CD8-positive, alpha-beta memory T cell (primary cell): ENCODE data around the gene RFC4. TPM values are rescaled to one million over a fixed set of nuclear protein-coding genes. Genes with fewer than 3 reads are reported as not detected.
"Not testable (repeated sequence)": the region's sequence is repeated elsewhere in the genome, so short reads cannot be mapped to it uniquely, and the experiment has no call there.

ENCODE experiments used
- CTCF ChIA-PET: fragments of 350-600 bp; sonication (Branson Sonifier 250); formaldehyde crosslinking; loops from one replicate; lab custom pipeline; 2021; ENCODE audit warnings: antibody characterized with exemption; lab: Charles Lee
- POLR2A ChIA-PET: fragments of 350-600 bp; sonication (Branson Sonifier 250); formaldehyde crosslinking; loops from one replicate; lab custom pipeline; 2021; ENCODE audit warnings: antibody characterized with exemption; lab: Charles Lee
- DNase-seq, 5 donors: peaks; one replicate each; pipeline versions ENCODE4 v3.0.0 to v3.0.0-alpha.2; 2020 to 2022; ENCODE audit warnings: mixed read lengths in 1 of 5
- H3K27ac ChIP-seq: one replicate; pipeline ENCODE4 v1.7.0; 2013; ENCODE audit warnings: low read depth, mild to moderate bottlenecking, low read length, moderate library complexity
- H3K27me3 ChIP-seq: 2 replicates; pipeline ENCODE4 v1.7.0; 2013; ENCODE audit warnings: low read length, mild to moderate bottlenecking; ENCODE audit not compliant: insufficient read depth, poor library complexity, severe bottlenecking
- H3K36me3 ChIP-seq: 2 replicates; pipeline ENCODE4 v1.7.0; 2013; ENCODE audit warnings: mild to moderate bottlenecking, low read length, moderate library complexity; ENCODE audit not compliant: insufficient read depth
- H3K4me1 ChIP-seq: 2 replicates; pipeline ENCODE4 v1.7.0; 2013; ENCODE audit warnings: mild to moderate bottlenecking, low read length, moderate library complexity; ENCODE audit not compliant: insufficient read depth
- H3K4me3 ChIP-seq: 2 replicates; pipeline ENCODE4 v1.7.0; 2013; ENCODE audit warnings: mild to moderate bottlenecking, low read length
- H3K9me3 ChIP-seq: 2 replicates; pipeline ENCODE4 v1.7.0; 2013; ENCODE audit warnings: mild to moderate bottlenecking, low read length
- H3K27ac Mint-ChIP-seq, 8 donors: one replicate each; pipeline ENCODE4 v1.8.0; 2020 to 2021; ENCODE audit warnings: mixed read lengths in 8 of 8, mild to moderate bottlenecking in 6 of 8, inconsistent platforms in 3 of 8, moderate library complexity in 3 of 8
- H3K27me3 Mint-ChIP-seq, 2 donors: one replicate each; pipeline ENCODE4 v1.8.0; 2020 to 2021; ENCODE audit warnings: mixed read lengths in 2 of 2, mild to moderate bottlenecking in 1 of 2, moderate library complexity in 1 of 2
- H3K36me3 Mint-ChIP-seq, 3 donors: one replicate each; pipeline ENCODE4 v1.8.0; 2020 to 2021; ENCODE audit warnings: mixed read lengths in 3 of 3, inconsistent platforms in 1 of 3, mild to moderate bottlenecking in 1 of 3
- H3K4me1 Mint-ChIP-seq, 3 donors: one replicate each; pipeline ENCODE4 v1.8.0; 2020 to 2021; ENCODE audit warnings: mixed read lengths in 3 of 3, inconsistent platforms in 1 of 3, mild to moderate bottlenecking in 1 of 3
- H3K4me3 Mint-ChIP-seq, 7 donors: one replicate each; pipeline ENCODE4 v1.8.0; 2020 to 2021; ENCODE audit warnings: mixed read lengths in 7 of 7, mild to moderate bottlenecking in 6 of 7, moderate library complexity in 4 of 7, inconsistent platforms in 2 of 7
- H3K9me3 Mint-ChIP-seq, 5 donors: one replicate each; pipeline ENCODE4 v1.8.0; 2020 to 2022; ENCODE audit warnings: mixed read lengths in 5 of 5, mild to moderate bottlenecking in 3 of 5, moderate library complexity in 2 of 5, inconsistent platforms in 1 of 5
- polyA plus RNA-seq: library from polyadenylated mRNA; unstranded; fragments of 300-500 nt; fragmentation: Illumina TruSeq; gene quantifications from one replicate; pipeline ENCODE4 v1.2.3, GENCODE V29; 2021
- total RNA-seq, 2 experiments: library from RNA; stranded (reverse); gene quantifications; one replicate each; pipeline ENCODE4 v1.2.3, GENCODE V29; 2021

Gene RFC4
- total and polyA plus RNA-seq, 3 experiments from 2014 or later: 23.9 to 110 (median 106) TPM

- H3K27ac Mint-ChIP-seq, H3K4me3 ChIP-seq, DNase-seq, H3K27me3 Mint-ChIP-seq, H3K4me3 Mint-ChIP-seq, H3K36me3 ChIP-seq, H3K36me3 Mint-ChIP-seq, H3K9me3 Mint-ChIP-seq, H3K27ac ChIP-seq, H3K27me3 ChIP-seq, H3K4me1 ChIP-seq, POLR2A ChIA-PET, CTCF ChIA-PET, H3K9me3 ChIP-seq: not testable (repeated sequence)
- H3K4me1 Mint-ChIP-seq: peaks cover 10 to 11% (median 11%) of the 10 kb centered on the region in 3 donors
These were observed 5.0 kb upstream of the RFC4 start for GRCh38 chr3:186811313-186811712.

DNA sequence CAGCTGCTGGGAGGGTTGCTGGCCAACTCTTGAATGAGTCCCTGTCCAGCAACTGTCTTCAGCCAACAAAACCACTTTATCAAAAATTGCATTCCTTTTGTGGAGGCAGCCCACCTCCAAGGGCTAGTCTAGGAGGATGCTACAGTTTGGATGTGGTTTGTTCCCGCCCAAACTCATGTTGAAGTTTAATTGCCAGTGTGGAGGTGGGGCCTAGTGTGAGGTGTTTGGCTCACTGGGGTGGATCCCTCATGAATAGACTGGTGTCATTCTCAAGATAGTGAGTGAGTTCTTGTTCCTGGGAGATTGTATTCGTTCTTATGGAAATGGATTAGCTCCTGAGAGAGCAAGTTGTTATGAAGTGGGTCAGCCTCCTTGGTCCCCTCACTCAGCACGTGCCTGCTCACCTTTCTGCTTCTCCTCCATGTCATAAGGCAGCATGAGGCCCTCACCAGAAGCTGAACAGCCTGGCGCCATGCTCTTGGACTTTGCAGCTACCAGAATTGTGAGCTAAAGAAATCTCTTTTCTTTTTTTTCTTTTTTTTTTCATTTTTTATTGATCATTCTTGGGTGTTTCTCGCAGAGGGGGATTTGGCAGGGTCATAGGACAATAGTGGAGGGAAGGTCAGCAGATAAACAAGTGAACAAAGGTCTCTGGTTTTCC, 4.2 kb upstream of the RFC4 start:
- ChIA-PET POLR2A (no interaction called here), CTCF (interaction anchor here (0.8 to 1.0 kb wide), 2 partner anchors 11 to 196 kb away, joined by 3 read pairs; no protein-coding TSS in a partner anchor)
- Mint-ChIP-seq H3K4me1 (peaks cover 12 to 19% (median 17%) of the 10 kb centered on the region in 3 donors), H3K4me3 (no peak overlapping the region), H3K9me3 (no peaks in the 10 kb centered on the region), H3K27me3 (peaks cover 0 to 5% of the 10 kb centered on the region in 2 donors), H3K36me3 (peaks cover 0 to 6% (median 0%) of the 10 kb centered on the region in 3 donors), H3K27ac (no peak overlapping the region)
- no peaks in the 10 kb centered on the region for H3K27me3 ChIP-seq
- no peaks in the 10 kb centered on the region for H3K36me3 ChIP-seq
- peaks cover 14% of the 10 kb centered on the region for H3K4me1 ChIP-seq
- DNase-seq: no peak
- H3K27ac ChIP-seq: no peak overlapping the region
- H3K4me3 ChIP-seq: no peak overlapping the region
- H3K9me3 ChIP-seq: no peaks in the 10 kb centered on the region

DNA sequence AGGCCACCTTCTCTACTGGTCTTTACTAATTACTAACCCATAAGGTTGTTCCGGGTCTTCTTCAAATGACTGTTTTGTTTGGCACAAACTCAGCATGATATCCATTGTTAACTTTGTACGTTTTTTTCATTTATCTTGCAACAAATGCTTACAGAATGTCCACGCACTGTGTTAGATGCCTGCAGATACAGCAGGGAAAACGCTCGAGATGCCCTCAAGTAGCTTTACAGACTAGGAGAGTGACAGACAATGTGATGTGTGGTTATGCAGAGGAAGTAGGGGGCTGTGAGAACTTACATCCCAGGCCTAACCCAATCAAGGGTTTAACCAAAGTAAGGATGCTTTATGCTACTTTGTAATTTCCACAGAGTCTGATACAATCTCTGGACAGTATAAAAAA, 949 bp upstream of the RFC4 start:
- no peaks in the 10 kb centered on the region for H3K36me3 ChIP-seq
- Mint-ChIP-seq H3K4me3 (peak overlapping the region; percentile 93 to 98 (median 96)), H3K36me3 (peaks cover 3 to 18% (median 4%) of the 10 kb centered on the region in 3 donors), H3K27me3 (no peaks in the 10 kb centered on the region), H3K9me3 (no peaks in the 10 kb centered on the region), H3K4me1 (peaks cover 13 to 34% (median 32%) of the 10 kb centered on the region in 3 donors), H3K27ac (peak overlapping the region; percentile 93 to 97 (median 96))
- H3K4me1 ChIP-seq: peaks cover 25% of the 10 kb centered on the region
- peak overlapping the region; percentile 97 for H3K4me3 ChIP-seq
- no peaks in the 10 kb centered on the region for H3K9me3 ChIP-seq
- POLR2A ChIA-PET: interaction anchor here (0.5 to 4.9 kb wide), 3 partner anchors 18 to 239 kb away, joined by 3 to 48 read pairs (median 9); partner anchors contain the start of gene EIF4A2
- no peak for DNase-seq
- CTCF ChIA-PET: interaction anchor here (0.9 to 1.4 kb wide), 5 partner anchors 15 to 190 kb away, joined by 3 to 5 read pairs (median 4); partner anchors contain the start of gene EIF4A2
- H3K27me3 ChIP-seq: no peaks in the 10 kb centered on the region
- peak overlapping the region; percentile 84 for H3K27ac ChIP-seq

GRCh38 chr3:186803447-186803846, 2.8 kb downstream of the RFC4 start:
- DNase-seq, H3K27me3 ChIP-seq, H3K9me3 Mint-ChIP-seq, H3K27ac ChIP-seq, H3K4me3 Mint-ChIP-seq, POLR2A ChIA-PET, CTCF ChIA-PET, H3K36me3 ChIP-seq, H3K9me3 ChIP-seq, H3K27me3 Mint-ChIP-seq, H3K4me3 ChIP-seq: not testable (repeated sequence)
- Mint-ChIP-seq H3K27ac (peak overlapping the region in 1 of 8 donors; percentile 70), H3K4me1 (peaks cover 27 to 52% (median 47%) of the 10 kb centered on the region in 3 donors), H3K36me3 (peaks cover 4 to 43% (median 5%) of the 10 kb centered on the region in 3 donors)
- H3K4me1 ChIP-seq: peaks cover 25% of the 10 kb centered on the region

DNA sequence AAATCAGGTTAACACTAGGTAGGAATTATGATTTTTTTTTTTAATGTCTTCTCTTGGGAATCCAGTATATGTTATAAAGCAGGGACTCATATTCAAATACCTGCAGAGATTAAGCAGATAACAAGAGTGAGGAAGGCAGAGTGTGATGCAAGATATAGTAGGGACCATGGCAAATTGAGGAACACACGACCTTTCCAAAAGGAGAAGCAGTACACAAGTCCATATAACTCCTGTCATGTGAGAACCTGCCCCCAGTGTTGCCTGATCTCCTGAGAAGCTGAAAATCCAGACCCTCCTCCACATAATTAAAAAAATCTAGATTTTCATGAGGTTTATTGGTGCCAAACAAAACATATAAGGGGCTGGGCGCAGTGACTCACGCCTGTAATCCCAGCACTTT, 3.6 kb downstream of the RFC4 start:
- POLR2A ChIA-PET: no interaction called here
- no peaks in the 10 kb centered on the region for H3K27me3 ChIP-seq
- Mint-ChIP-seq H3K27ac (peak overlapping the region in 2 of 8 donors; percentile 27 to 65), H3K4me3 (peak overlapping the region in 1 of 7 donors; percentile 54), H3K36me3 (peaks cover 4 to 48% (median 6%) of the 10 kb centered on the region in 3 donors), H3K27me3 (no peaks in the 10 kb centered on the region), H3K4me1 (peaks cover 29 to 57% (median 50%) of the 10 kb centered on the region in 3 donors), H3K9me3 (no peaks in the 10 kb centered on the region)
- H3K36me3 ChIP-seq: peaks cover 11% of the 10 kb centered on the region
- H3K27ac ChIP-seq: no peak overlapping the region
- no peaks in the 10 kb centered on the region for H3K9me3 ChIP-seq
- no peak for DNase-seq
- CTCF ChIA-PET: no interaction called here
- no peak overlapping the region for H3K4me3 ChIP-seq
- H3K4me1 ChIP-seq: peaks cover 24% of the 10 kb centered on the region

- Histone ChIP-seq H3K9me3 (no peaks in the 10 kb centered on the region), H3K27ac (no peak overlapping the region), H3K4me3 (no peak overlapping the region), H3K4me1 (peaks cover 8% of the 10 kb centered on the region), H3K27me3 (no peaks in the 10 kb centered on the region), H3K36me3 (peaks cover 15% of the 10 kb centered on the region)
- no peak for DNase-seq
- peaks cover 4 to 59% (median 12%) of the 10 kb centered on the region in 3 donors for H3K36me3 Mint-ChIP-seq
- POLR2A ChIA-PET: interaction anchor here (0.7 kb wide), 1 partner anchor 862 kb away, joined by 3 read pairs; the partner anchor contains the start of gene TRA2B
- H3K27ac Mint-ChIP-seq: peak overlapping the region in 2 of 8 donors; percentile 48 to 73
- CTCF ChIA-PET: interaction anchor here (1.0 kb wide), 1 partner anchor 28 kb away, joined by 3 read pairs; no protein-coding TSS in a partner anchor
- no peak overlapping the region for H3K4me3 Mint-ChIP-seq
- peaks cover 16 to 37% (median 29%) of the 10 kb centered on the region in 3 donors for H3K4me1 Mint-ChIP-seq
- no peaks in the 10 kb centered on the region for H3K9me3 Mint-ChIP-seq
- no peaks in the 10 kb centered on the region for H3K27me3 Mint-ChIP-seq
These were observed 6.0 kb downstream of the RFC4 start for GRCh38 chr3:186800285-186800684.

DNA sequence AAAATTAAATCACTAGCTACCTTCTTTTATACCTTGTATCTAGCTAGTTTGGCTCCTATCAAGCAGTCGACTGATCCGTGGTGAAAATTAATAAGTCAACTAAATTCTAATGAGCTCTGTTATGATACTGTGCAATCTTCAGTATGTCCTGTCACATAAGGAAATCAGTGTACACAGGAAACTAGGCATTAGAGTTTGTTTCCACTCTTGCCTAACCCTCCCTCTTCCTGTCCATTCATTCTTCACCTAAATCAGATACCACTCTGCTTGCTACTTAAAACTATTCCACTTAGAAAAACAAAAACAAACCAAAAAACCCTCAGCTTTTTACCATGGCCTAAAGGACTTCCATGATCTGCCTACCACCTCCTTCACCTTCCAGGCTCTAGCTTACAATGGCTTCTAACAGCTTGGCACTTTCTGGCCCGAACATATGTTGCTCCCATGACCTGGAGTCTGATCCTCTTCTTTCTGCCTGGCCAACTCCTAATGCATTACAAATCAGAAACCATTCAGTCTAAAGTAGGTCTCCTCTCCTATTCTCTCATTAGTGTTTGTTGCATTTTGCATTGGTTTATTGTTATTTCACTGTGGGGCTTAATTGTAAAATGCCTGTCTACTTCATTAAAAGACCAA, 7.9 kb downstream of the RFC4 start:
- Histone ChIP-seq H3K27ac (no peak overlapping the region), H3K4me1 (no peaks in the 10 kb centered on the region), H3K9me3 (no peaks in the 10 kb centered on the region), H3K27me3 (no peaks in the 10 kb centered on the region), H3K4me3 (no peak overlapping the region), H3K36me3 (peaks cover 15% of the 10 kb centered on the region)
- Mint-ChIP-seq H3K27ac (peak overlapping the region in 4 of 8 donors; percentile 2 to 43 (median 22)), H3K4me3 (no peak overlapping the region), H3K4me1 (peaks cover 16 to 27% (median 20%) of the 10 kb centered on the region in 3 donors), H3K27me3 (no peaks in the 10 kb centered on the region), H3K36me3 (peaks cover 4 to 70% (median 13%) of the 10 kb centered on the region in 3 donors), H3K9me3 (no peaks in the 10 kb centered on the region)
- CTCF ChIA-PET: interaction anchor here (0.9 to 1.3 kb wide), 3 partner anchors 10 to 183 kb away, joined by 3 to 5 read pairs (median 4); no protein-coding TSS in a partner anchor
- POLR2A ChIA-PET: interaction anchor here (1.6 to 2.0 kb wide), 2 partner anchors 13 to 15 kb away, joined by 5 to 12 read pairs; partner anchors contain the start of gene EIF4A2
- DNase-seq: no peak
